SK-N-MC (cell line): ENCODE data around the gene SH3RF3.

Source experiments
- EZH2 ChIP-seq: fragments of 200-600 bp; sonication (generic); IDR thresholded peaks from one replicate; pipeline ENCODE4 v1.6.1; 2017; ENCODE audit warnings: antibody characterized with exemption
- FOXP2 ChIP-seq: optimal IDR thresholded peaks from 2 replicates; pipeline ENCODE3; 2011; ENCODE audit warnings: mild to moderate bottlenecking, moderate library complexity; ENCODE audit not compliant: insufficient read depth; ENCODE audit errors: extremely low read length, control extremely low read depth
- POLR2AphosphoS5 ChIP-seq: IDR thresholded peaks from 2 replicates; pipeline ENCODE4 v1.6.1; 2012; ENCODE audit warnings: mild to moderate bottlenecking, low read depth, low read length, borderline replicate concordance

DNA sequence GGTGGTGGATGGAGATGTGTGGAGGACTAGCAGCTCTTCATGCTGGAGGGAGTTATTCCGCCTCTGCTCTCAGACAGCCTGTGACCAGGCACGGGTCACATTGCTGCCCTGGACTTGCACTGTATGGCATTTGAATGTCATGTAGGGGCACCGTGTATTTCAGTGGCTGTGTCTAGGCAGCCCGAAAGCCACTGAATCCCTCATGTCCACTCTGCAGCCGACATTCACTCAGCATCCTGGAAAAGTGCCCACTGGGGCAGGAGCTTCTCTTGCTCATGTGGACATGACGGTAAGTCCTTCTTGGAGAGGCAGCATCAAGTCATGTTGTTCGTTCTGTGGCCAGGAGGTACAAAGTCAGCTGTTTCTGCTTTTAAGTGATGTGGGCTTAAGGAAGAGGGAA, 127.9 kb downstream of the SH3RF3 start:
- TF ChIP-seq FOXP2 (no peak), POLR2AphosphoS5 (no peak), EZH2 (no peak)
